ENCODE results near the gene SAMD1.
A peak's percentile ranks its signal among the peaks of the same experiment; 100 is the strongest.

The SAMD1 gene

GRCh38 chr19:14088634-14089411 is 1.7 kb downstream of the SAMD1 start:
- DNase-seq = no peak

- DNase-seq = no peak
Measured at GRCh38 chr19:14086098-14086497, 4.5 kb downstream of the SAMD1 start.

GRCh38 chr19:14085309-14085995 is 5.1 kb downstream of the SAMD1 start, which contains the start of gene C19orf67:
C19orf67 (minus strand) TSS chr19:14085783; CDS start chr19:14085627, 156 bp downstream.
- no peak for DNase-seq

- DNase-seq = no peak
Measured at GRCh38 chr19:14082675-14082960, 7.9 kb downstream of the SAMD1 start.

GRCh38 chr19:14081797-14082674 is 8.5 kb downstream of the SAMD1 start:
- peak in 1 of 2 donors; percentile 41 for DNase-seq

GRCh38 chr19:14080887-14081796 is 9.4 kb downstream of the SAMD1 start:
- DNase-seq = peak; percentile 100

- peak; percentile 82 to 93 for DNase-seq
Measured at GRCh38 chr19:14078411-14078810, 12.1 kb downstream of the SAMD1 start.

GRCh38 chr19:14073925-14074838 is 16.4 kb downstream of the SAMD1 start:
- DNase-seq = peak; percentile 28 to 59

GRCh38 chr19:14073261-14073924 is 17.2 kb downstream of the SAMD1 start:
- peak; percentile 56 to 75 for DNase-seq

- DNase-seq = no peak
Measured at GRCh38 chr19:14072535-14073260, 17.9 kb downstream of the SAMD1 start, which contains the start of gene MISP3. MISP3 (plus strand) TSS chr19:14072786; CDS start chr19:14073310, 524 bp downstream.

GRCh38 chr19:14070268-14071050 is 20.1 kb downstream of the SAMD1 start:
- DNase-seq = no peak

GRCh38 chr19:14066134-14066533 is 24.4 kb downstream of the SAMD1 start:
- DNase-seq = no peak

- no peak for DNase-seq
Measured at GRCh38 chr19:14063105-14063504, 27.4 kb downstream of the SAMD1 start.

GRCh38 chr19:14062558-14062855 is 28.0 kb downstream of the SAMD1 start:
- DNase-seq = no peak

GRCh38 chr19:14061751-14062557 is 28.6 kb downstream of the SAMD1 start, which contains the start of gene PALM3:
PALM3 (minus strand) TSS chr19:14062076; CDS start chr19:14061980, 96 bp downstream.
- no peak for DNase-seq

GRCh38 chr19:14061081-14061749 is 29.3 kb downstream of the SAMD1 start:
- no peak for DNase-seq

GRCh38 chr19:14059652-14060155 is 30.8 kb downstream of the SAMD1 start:
- no peak for DNase-seq
